ENCODE data around the gene DCAF4L1. TPM values are rescaled to one million over a fixed set of nuclear protein-coding genes. Genes with fewer than 3 reads are reported as not detected.

Gene DCAF4L1
- total RNA-seq, 1 experiment from 2014 or later, result 0.36 TPM

GRCh38 chr4:41989994-41990364, 8.4 kb downstream of the DCAF4L1 start:
- Mint-ChIP-seq H3K9me3 (ENCODE audit: unreplicated experiment) (no peaks in the 10 kb centered on the region), H3K4me1 (ENCODE audit: low read depth, unreplicated experiment) (no peaks in the 10 kb centered on the region), H3K27ac (ENCODE audit: unreplicated experiment) (peak overlapping the region; percentile 94), H3K27me3 (ENCODE audit: insufficient read depth, unreplicated experiment) (no peaks in the 10 kb centered on the region), H3K36me3 (ENCODE audit: insufficient read depth, unreplicated experiment) (peaks cover 13% of the 10 kb centered on the region), H3K4me3 (ENCODE audit: unreplicated experiment) (peak overlapping the region; percentile 97)
- intact Hi-C loops (cut with micrococcal nuclease; ENCODE audit: unreplicated experiment), result no loop called here
- Histone ChIP-seq H3K4me3 (ENCODE audit: low read depth, low read length) (peak overlapping the region; percentile 60), H3K36me3 (ENCODE audit: control insufficient read depth, insufficient read depth, low read length) (no peaks in the 10 kb centered on the region), H3K27me3 (replicated peaks; ENCODE audit: control insufficient read depth, insufficient read depth, low read length) (no peaks in the 10 kb centered on the region), H3K9me3 (no peaks in the 10 kb centered on the region), H3K4me1 (0 out of 2 replicates have a peak, but pooled peaks cover 5% of the 10 kb centered on the region)
- DNase-seq, result no peak
- POLR2A ChIA-PET, result interaction anchor here (0.6 kb wide), 2 partner anchors 451 to 743 kb away, joined by 3 to 4 read pairs; no protein-coding TSS in a partner anchor
- no peak for TF ChIP-seq CTCF (IDR thresholded peaks at IDR 0.05; ENCODE audit: insufficient read depth in 1 of 2, low read depth in 1 of 2, low read length in 1 of 2, severe bottlenecking in 1 of 2, unreplicated experiment in 1 of 2)
- CTCF ChIA-PET, result no interaction called here
- BruUV-seq (replicated peaks), result no TSS peak

DNA sequence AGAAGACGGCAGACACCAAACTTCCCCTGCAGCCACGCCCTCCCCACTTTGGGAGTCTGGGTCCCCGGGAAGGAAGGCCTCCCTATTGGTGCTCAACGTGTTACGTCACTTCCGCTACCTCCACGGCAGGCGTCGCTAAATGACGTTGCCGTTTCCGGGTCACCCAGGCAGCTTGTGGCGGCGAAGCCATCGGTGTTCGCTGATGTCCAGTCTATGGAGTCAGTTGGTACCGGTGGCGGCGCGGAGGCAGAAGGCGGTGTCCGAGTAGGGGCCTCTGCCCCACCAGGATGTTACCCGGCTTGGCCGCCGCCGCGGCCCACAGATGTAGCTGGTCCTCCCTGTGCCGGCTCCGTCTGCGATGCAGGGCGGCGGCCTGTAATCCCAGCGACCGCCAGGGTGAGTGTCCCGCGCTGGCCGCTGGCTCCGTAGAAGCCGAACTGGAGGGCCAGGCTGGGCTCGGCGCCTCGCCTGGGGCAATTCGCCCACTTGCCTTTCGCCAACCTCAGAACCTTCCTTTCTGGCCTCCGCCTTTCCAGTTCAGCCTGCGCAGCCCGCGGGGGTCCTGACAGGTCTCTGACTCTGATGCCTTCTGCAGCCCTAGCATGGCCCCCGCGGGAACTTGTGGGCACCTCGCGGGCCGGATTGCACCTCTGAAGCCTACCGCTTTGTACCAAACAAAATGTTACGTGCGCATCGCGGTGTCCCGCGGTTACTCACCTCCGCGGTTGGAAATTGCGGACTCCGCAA, 9.0 kb downstream of the DCAF4L1 start, which contains the start of gene SLC30A9:
SLC30A9 (plus strand) TSS at position 166 of the 747 bp plus-strand sequence; CDS start at position 288, 122 bp downstream.
- H3K27me3 ChIP-seq (replicated peaks; ENCODE audit: control insufficient read depth, insufficient read depth, low read length), result no peaks in the 10 kb centered on the region
- Mint-ChIP-seq H3K36me3 (ENCODE audit: insufficient read depth, unreplicated experiment) (peaks cover 13% of the 10 kb centered on the region), H3K4me3 (ENCODE audit: unreplicated experiment) (peak within 1 kb of the TSS; percentile 97), H3K4me1 (ENCODE audit: low read depth, unreplicated experiment) (no peaks in the 10 kb centered on the region), H3K27me3 (ENCODE audit: insufficient read depth, unreplicated experiment) (no peaks in the 10 kb centered on the region), H3K9me3 (ENCODE audit: unreplicated experiment) (no peaks in the 10 kb centered on the region), H3K27ac (ENCODE audit: unreplicated experiment) (peak within 1 kb of the TSS; percentile 94)
- POLR2A ChIA-PET, result interaction anchor here (0.6 kb wide), 1 partner anchor 744 kb away, joined by 4 read pairs; no protein-coding TSS in a partner anchor
- no peaks in the 10 kb centered on the region; the same call in 1 of the 2 replicates for H3K36me3 ChIP-seq (ENCODE audit: control insufficient read depth, insufficient read depth, low read length)
- H3K9me3 ChIP-seq, result no peaks in the 10 kb centered on the region
- intact Hi-C loops (cut with micrococcal nuclease; ENCODE audit: unreplicated experiment), result no loop called here
- peak; percentile 92 to 93 for DNase-seq
- CTCF ChIA-PET, result no interaction called here
- 0 out of 2 replicates have a peak, but pooled peaks cover 5% of the 10 kb centered on the region for H3K4me1 ChIP-seq
- peak; percentile 22 to 32 for TF ChIP-seq CTCF (IDR thresholded peaks at IDR 0.05; ENCODE audit: insufficient read depth in 1 of 2, low read depth in 1 of 2, low read length in 1 of 2, severe bottlenecking in 1 of 2, unreplicated experiment in 1 of 2)
- peak within 1 kb of the TSS; percentile 60 for H3K4me3 ChIP-seq (ENCODE audit: low read depth, low read length)
- BruUV-seq (replicated peaks), result no TSS peak

GRCh38 chr4:41991916-41992767, 10.6 kb downstream of the DCAF4L1 start:
- POLR2A ChIA-PET, result no interaction called here
- intact Hi-C loops (cut with micrococcal nuclease; ENCODE audit: unreplicated experiment), result no loop called here
- CTCF ChIA-PET, result no interaction called here

More at GRCh38 chr4:41991916-41992767, 10.6 kb downstream of the DCAF4L1 start:
- Mint-ChIP-seq H3K9me3 (ENCODE audit: unreplicated experiment) (no peaks in the 10 kb centered on the region), H3K4me1 (ENCODE audit: low read depth, unreplicated experiment) (no peaks in the 10 kb centered on the region), H3K36me3 (ENCODE audit: insufficient read depth, unreplicated experiment) (peaks cover 13% of the 10 kb centered on the region), H3K27me3 (ENCODE audit: insufficient read depth, unreplicated experiment) (no peaks in the 10 kb centered on the region), H3K27ac (ENCODE audit: unreplicated experiment) (no peak overlapping the region), H3K4me3 (ENCODE audit: unreplicated experiment) (peak overlapping the region; percentile 97)
- 0 out of 2 replicates have a peak, but pooled peaks cover 5% of the 10 kb centered on the region for H3K4me1 ChIP-seq
- no peaks in the 10 kb centered on the region; the same call in 1 of the 2 replicates for H3K36me3 ChIP-seq (ENCODE audit: control insufficient read depth, insufficient read depth, low read length)
- no peaks in the 10 kb centered on the region for H3K27me3 ChIP-seq (replicated peaks; ENCODE audit: control insufficient read depth, insufficient read depth, low read length)
- no peaks in the 10 kb centered on the region for H3K9me3 ChIP-seq
- no peak for TF ChIP-seq CTCF (IDR thresholded peaks at IDR 0.05; ENCODE audit: insufficient read depth in 1 of 2, low read depth in 1 of 2, low read length in 1 of 2, severe bottlenecking in 1 of 2, unreplicated experiment in 1 of 2)
- no TSS peak for BruUV-seq (replicated peaks)
- peak overlapping the region; percentile 60 for H3K4me3 ChIP-seq (ENCODE audit: low read depth, low read length)
- peak in 1 of 2 experiments; percentile 18 for DNase-seq
